H9 (cell line): ENCODE data around the gene BCAS3. TPM values are rescaled to one million over a fixed set of nuclear protein-coding genes. Genes with fewer than 3 reads are reported as not detected.

Source experiments
- DNase-seq: peaks from one replicate; pipeline ENCODE4 v3.0.0-alpha.2; 2017
- H2AFZ ChIP-seq: one replicate; pipeline ENCODE4 v1.6.1; 2013; ENCODE audit warnings: mild to moderate bottlenecking, low read length, control low read depth, moderate library complexity
- H2AK5ac ChIP-seq: 2 replicates; pipeline ENCODE4 v1.6.1; 2013; ENCODE audit warnings: low read length, control low read depth, mixed read lengths; ENCODE audit not compliant: insufficient read length
- H2BK120ac ChIP-seq: one replicate; pipeline ENCODE4 v1.6.1; 2013; ENCODE audit warnings: low read depth, mild to moderate bottlenecking, low read length, control low read depth, inconsistent platforms; ENCODE audit not compliant: poor library complexity, severe bottlenecking
- H2BK12ac ChIP-seq: 2 replicates; pipeline ENCODE4 v1.6.1; 2013; ENCODE audit warnings: low read length, control low read depth, mixed read lengths, low read depth; ENCODE audit not compliant: insufficient read length
- H2BK15ac ChIP-seq: 2 replicates; pipeline ENCODE4 v1.6.1; 2013; ENCODE audit warnings: low read depth, low read length, control low read depth
- H2BK20ac ChIP-seq: one replicate; pipeline ENCODE4 v1.6.1; 2013; ENCODE audit warnings: low read depth, mild to moderate bottlenecking, low read length, control low read depth, inconsistent platforms; ENCODE audit not compliant: poor library complexity, severe bottlenecking
- H2BK5ac ChIP-seq: 2 replicates; pipeline ENCODE4 v1.6.1; 2013; ENCODE audit warnings: low read length, control low read depth, mixed read lengths; ENCODE audit not compliant: insufficient read length
- H3K14ac ChIP-seq: 2 replicates; pipeline ENCODE4 v1.6.1; 2013; ENCODE audit warnings: low read length, control low read depth; ENCODE audit not compliant: insufficient read depth
- H3K18ac ChIP-seq: 2 replicates; pipeline ENCODE4 v1.6.1; 2013; ENCODE audit warnings: low read depth, mild to moderate bottlenecking, mixed read lengths, low read length, control low read depth; ENCODE audit not compliant: insufficient read length
- H3K23ac ChIP-seq: 2 replicates; pipeline ENCODE4 v1.6.1; 2013; ENCODE audit warnings: low read length, control low read depth, mixed read lengths, low read depth; ENCODE audit not compliant: insufficient read length
- H3K23me2 ChIP-seq: 2 replicates; pipeline ENCODE4 v1.6.1; 2013; ENCODE audit warnings: low read depth, mild to moderate bottlenecking, mixed read lengths, low read length, control low read depth; ENCODE audit not compliant: insufficient read length, poor library complexity, severe bottlenecking
- H3K27ac ChIP-seq: 2 replicates; pipeline ENCODE4 v1.5.1; 2013; ENCODE audit warnings: low read length, control low read depth, mixed read lengths, low read depth; ENCODE audit not compliant: insufficient read length
- H3K27me3 ChIP-seq: 2 replicates; pipeline ENCODE4 v1.6.1; 2013; ENCODE audit warnings: low read length, control low read depth, inconsistent platforms; ENCODE audit not compliant: insufficient read depth
- H3K4ac ChIP-seq: 2 replicates; pipeline ENCODE4 v1.6.1; 2013; ENCODE audit warnings: low read depth, mild to moderate bottlenecking, control low read depth, inconsistent platforms, low read length, moderate library complexity
- H3K4me1 ChIP-seq: 2 replicates; pipeline ENCODE4 v1.6.1; 2013; ENCODE audit warnings: low read length, control low read depth, inconsistent platforms; ENCODE audit not compliant: insufficient read depth
- H3K4me2 ChIP-seq: 2 replicates; pipeline ENCODE4 v1.6.1; 2013; ENCODE audit warnings: low read length, control low read depth, mixed read lengths; ENCODE audit not compliant: insufficient read length, insufficient read depth
- H3K56ac ChIP-seq: 2 replicates; pipeline ENCODE4 v1.6.1; 2013; ENCODE audit warnings: low read depth, mild to moderate bottlenecking, mixed read lengths, low read length, control low read depth; ENCODE audit not compliant: insufficient read length
- H3K79me1 ChIP-seq: 2 replicates; pipeline ENCODE4 v1.6.1; 2013; ENCODE audit warnings: low read depth, mild to moderate bottlenecking, moderate library complexity, low read length, control low read depth, inconsistent platforms; ENCODE audit not compliant: insufficient read depth, poor library complexity, severe bottlenecking
- H3K79me2 ChIP-seq: 2 replicates; pipeline ENCODE4 v1.6.1; 2013; ENCODE audit warnings: low read length, control low read depth, inconsistent platforms; ENCODE audit not compliant: insufficient read depth
- H3K9ac ChIP-seq: 2 replicates; pipeline ENCODE4 v1.6.1; 2013; ENCODE audit warnings: low read length, control low read depth, mixed read lengths; ENCODE audit not compliant: insufficient read length; ENCODE audit errors: extremely low read depth
- H3K9me3 ChIP-seq: one replicate; pipeline ENCODE4 v1.6.1; 2013; ENCODE audit warnings: low read depth, low read length, inconsistent platforms; ENCODE audit not compliant: control insufficient read depth
- H3T11ph ChIP-seq: one replicate; pipeline ENCODE4 v1.6.1; 2013; ENCODE audit warnings: mild to moderate bottlenecking, low read length, control low read depth, inconsistent platforms
- H4K20me1 ChIP-seq: one replicate; pipeline ENCODE4 v1.6.1; 2013; ENCODE audit not compliant: control insufficient read depth, insufficient read length, insufficient read depth
- H4K5ac ChIP-seq: 2 replicates; pipeline ENCODE4 v1.6.1; 2013; ENCODE audit warnings: low read depth, mild to moderate bottlenecking, mixed read lengths, low read length, control low read depth; ENCODE audit not compliant: insufficient read length
- H4K8ac ChIP-seq: replicated peaks from 2 replicates; pipeline ENCODE4 v1.6.1; 2013; ENCODE audit warnings: low read length, control low read depth, mixed read lengths, low read depth; ENCODE audit not compliant: insufficient read length
- H4K91ac ChIP-seq: 2 replicates; pipeline ENCODE4 v1.6.1; 2013; ENCODE audit warnings: low read depth, mild to moderate bottlenecking, moderate library complexity, mixed read lengths, low read length, control low read depth; ENCODE audit not compliant: insufficient read length
- H3K27ac Mint-ChIP-seq, 3 experiments: 2 replicates in 2 of 3; 3 replicates in 1 of 3; pipeline ENCODE4 v1.8.0; 2020 to 2021; ENCODE audit warnings: mixed read lengths in 3 of 3, mild to moderate bottlenecking in 1 of 3, moderate library complexity in 1 of 3
- H3K27me3 Mint-ChIP-seq: 2 replicates; pipeline ENCODE4 v1.8.0; 2021; ENCODE audit warnings: low read depth, mild to moderate bottlenecking, moderate library complexity, mixed read lengths
- H3K36me3 Mint-ChIP-seq, 3 experiments: 2 replicates in 2 of 3; 3 replicates in 1 of 3; pipeline ENCODE4 v1.8.0; 2020 to 2021; ENCODE audit warnings: low read depth in 3 of 3, mixed read lengths in 3 of 3; ENCODE audit not compliant: insufficient read depth in 1 of 3
- H3K4me1 Mint-ChIP-seq, 2 experiments: 2 replicates each; pipeline ENCODE4 v1.8.0; 2020; ENCODE audit warnings: mixed read lengths in 2 of 2
- H3K4me3 Mint-ChIP-seq, 2 experiments: 2 replicates in 1 of 2; 3 replicates in 1 of 2; pipeline ENCODE4 v1.8.0; 2020 to 2021; ENCODE audit warnings: mild to moderate bottlenecking in 2 of 2, mixed read lengths in 2 of 2, moderate library complexity in 1 of 2
- H3K9me3 Mint-ChIP-seq, 2 experiments: 2 replicates in 1 of 2; 3 replicates in 1 of 2; pipeline ENCODE4 v1.8.0; 2020; ENCODE audit warnings: mild to moderate bottlenecking in 2 of 2, mixed read lengths in 2 of 2, moderate library complexity in 1 of 2
- WGBS: extraction: QIAGEN DNeasy Blood & Tissue Kit; methylation state at CpG from one replicate; pipeline ENCODE4 v1.1.7; 2013; ENCODE audit warnings: missing lambda C conversion rate, low lambda C conversion rate, mixed read lengths; ENCODE audit not compliant: insufficient read length; ENCODE audit errors: extremely low coverage; 5-methylcytosine and 5-hydroxymethylcytosine counted together
- total RNA-seq: library from RNA; stranded (reverse); gene quantifications from 2 replicates; pipeline ENCODE4 v1.2.1, GENCODE V29; 2021
- TF ChIP-seq, protein P1 (sequence below): fragments of 200-600 bp; sonication (generic); conservative IDR thresholded peaks from 3 replicates; pipeline ENCODE4 v1.8.0; 2021; ENCODE audit warnings: antibody characterized with exemption, mild to moderate bottlenecking

Gene BCAS3
- total RNA-seq, 1 experiment from 2014 or later: 22.4 TPM

DNA sequence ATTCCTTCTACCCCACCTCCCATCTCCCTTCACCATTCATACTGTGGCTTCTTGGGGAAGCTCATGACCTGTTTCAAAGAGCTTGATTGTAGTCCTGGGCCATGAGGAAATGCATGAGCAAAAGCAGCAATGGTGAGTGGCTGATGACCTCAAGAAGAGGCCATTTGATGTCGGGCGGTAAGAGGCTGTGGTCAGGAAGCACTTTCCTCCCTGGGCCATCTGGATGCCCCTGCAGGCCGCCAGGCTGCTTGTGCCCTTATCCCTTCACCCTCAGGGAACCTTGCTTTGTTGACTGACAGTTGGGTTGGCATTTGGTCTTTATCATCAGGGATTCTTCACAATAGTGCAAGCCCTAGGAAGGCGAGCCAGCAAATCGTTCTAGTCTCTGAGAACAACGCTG lies 643.7 kb downstream of the BCAS3 start:
- no peaks in the 10 kb centered on the region for H3K27me3 ChIP-seq
- H3K23me2 ChIP-seq: no peaks in the 10 kb centered on the region
- no peak overlapping the region for H3K23ac ChIP-seq
- no peak overlapping the region for H3K4me2 ChIP-seq
- H3T11ph ChIP-seq: no peak overlapping the region
- no peak for DNase-seq
- no peak overlapping the region; the same call in 1 of the 2 replicates for H3K14ac ChIP-seq
- H3K4me1 ChIP-seq: no peaks in the 10 kb centered on the region
- peak overlapping the region in 1 of 3 experiments; percentile 19; a peak in 1 of 7 replicates for H3K27ac Mint-ChIP-seq
- H3K79me1 ChIP-seq: no peaks in the 10 kb centered on the region
- no peak overlapping the region for H4K5ac ChIP-seq
- H2BK5ac ChIP-seq: no peak overlapping the region
- no peak overlapping the region for H3K27ac ChIP-seq
- H3K4me3 Mint-ChIP-seq: no peak overlapping the region
- H2AFZ ChIP-seq: no peak overlapping the region
- TF ChIP-seq, protein P1, sequence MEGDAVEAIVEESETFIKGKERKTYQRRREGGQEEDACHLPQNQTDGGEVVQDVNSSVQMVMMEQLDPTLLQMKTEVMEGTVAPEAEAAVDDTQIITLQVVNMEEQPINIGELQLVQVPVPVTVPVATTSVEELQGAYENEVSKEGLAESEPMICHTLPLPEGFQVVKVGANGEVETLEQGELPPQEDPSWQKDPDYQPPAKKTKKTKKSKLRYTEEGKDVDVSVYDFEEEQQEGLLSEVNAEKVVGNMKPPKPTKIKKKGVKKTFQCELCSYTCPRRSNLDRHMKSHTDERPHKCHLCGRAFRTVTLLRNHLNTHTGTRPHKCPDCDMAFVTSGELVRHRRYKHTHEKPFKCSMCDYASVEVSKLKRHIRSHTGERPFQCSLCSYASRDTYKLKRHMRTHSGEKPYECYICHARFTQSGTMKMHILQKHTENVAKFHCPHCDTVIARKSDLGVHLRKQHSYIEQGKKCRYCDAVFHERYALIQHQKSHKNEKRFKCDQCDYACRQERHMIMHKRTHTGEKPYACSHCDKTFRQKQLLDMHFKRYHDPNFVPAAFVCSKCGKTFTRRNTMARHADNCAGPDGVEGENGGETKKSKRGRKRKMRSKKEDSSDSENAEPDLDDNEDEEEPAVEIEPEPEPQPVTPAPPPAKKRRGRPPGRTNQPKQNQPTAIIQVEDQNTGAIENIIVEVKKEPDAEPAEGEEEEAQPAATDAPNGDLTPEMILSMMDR: no peak
- no peak overlapping the region for H3K4ac ChIP-seq
- H3K9me3 ChIP-seq: no peaks in the 10 kb centered on the region
- no peak overlapping the region for H2BK120ac ChIP-seq
- H3K36me3 Mint-ChIP-seq: no peaks in the 10 kb centered on the region
- H4K91ac ChIP-seq: no peak overlapping the region
- H4K8ac ChIP-seq: no peak overlapping the region
- no peak overlapping the region for H3K9ac ChIP-seq
- peaks cover 26 to 37% of the 10 kb centered on the region in 2 experiments for H3K4me1 Mint-ChIP-seq
- no peak overlapping the region for H2AK5ac ChIP-seq
- no peak overlapping the region for H2BK15ac ChIP-seq
- H3K9me3 Mint-ChIP-seq: no peaks in the 10 kb centered on the region
- H4K20me1 ChIP-seq: no peaks in the 10 kb centered on the region
- no peak overlapping the region for H3K18ac ChIP-seq
- H2BK12ac ChIP-seq: no peak overlapping the region
- H3K27me3 Mint-ChIP-seq: no peaks in the 10 kb centered on the region
- WGBS: no CpG with 5 or more reads among the region's 6 CpGs
- no peak overlapping the region for H3K56ac ChIP-seq
- no peaks in the 10 kb centered on the region for H3K79me2 ChIP-seq
- H2BK20ac ChIP-seq: no peak overlapping the region
